Neural cell (in vitro differentiated cells): Measurements from ENCODE around the gene WDR38. TPM values are rescaled to one million over a fixed set of nuclear protein-coding genes. Genes with fewer than 3 reads are reported as not detected.
"Not testable (repeated sequence)": the region's sequence is repeated elsewhere in the genome, so short reads cannot be mapped to it uniquely, and the experiment has no call there.

Source experiments
- H2AFZ ChIP-seq: fragments of 200-600, 300-800 bp; sonication (generic), shearing (Covaris generic); 2 replicates; pipeline ENCODE4 v1.6.0; 2014; ENCODE audit warnings: low read depth, mild to moderate bottlenecking, antibody characterized with exemption, low read length, moderate library complexity
- H3F3A ChIP-seq: fragments of 200-600 bp; shearing (Covaris generic); 2 replicates; pipeline ENCODE4 v1.6.1; 2016; ENCODE audit warnings: mild to moderate bottlenecking, moderate library complexity, mixed read lengths, antibody characterized with exemption, low read length; ENCODE audit not compliant: insufficient read depth, poor library complexity, severe bottlenecking
- H3K27ac ChIP-seq: fragments of 200-600, 300-800 bp; sonication (generic), shearing (Covaris generic); 2 replicates; pipeline ENCODE4 v1.5.1; 2014; ENCODE audit warnings: mild to moderate bottlenecking, low read length, moderate library complexity
- H3K27me3 ChIP-seq: fragments of 300-800, 200-600 bp; sonication (generic), shearing (Covaris generic); 2 replicates; pipeline ENCODE4 v1.6.0; 2014; ENCODE audit warnings: mild to moderate bottlenecking, low read depth, low read length, moderate library complexity; ENCODE audit not compliant: insufficient read depth
- H3K36me3 ChIP-seq: fragments of 300-800, 200-600 bp; sonication (generic), shearing (Covaris generic); 2 replicates; pipeline ENCODE4 v1.5.1; 2014; ENCODE audit warnings: mild to moderate bottlenecking, antibody characterized with exemption, low read length, moderate library complexity; ENCODE audit not compliant: insufficient read depth
- H3K4me2 ChIP-seq: fragments of 300-800, 200-600 bp; sonication (generic), shearing (Covaris generic); 2 replicates; pipeline ENCODE4 v1.6.0; 2014; ENCODE audit warnings: mild to moderate bottlenecking, low read length
- H3K4me3 ChIP-seq: fragments of 300-800, 200-600 bp; sonication (generic), shearing (Covaris generic); 2 replicates; pipeline ENCODE4 v1.5.1; 2014; ENCODE audit warnings: mild to moderate bottlenecking, low read length, moderate library complexity
- H3K79me2 ChIP-seq: fragments of 200-600 bp; shearing (Covaris generic); replicated peaks from 2 replicates; pipeline ENCODE4 v1.6.0; 2014; ENCODE audit warnings: mild to moderate bottlenecking, low read length, moderate library complexity; ENCODE audit not compliant: insufficient read depth
- H3K9ac ChIP-seq: fragments of 300-800, 200-600 bp; sonication (generic), shearing (Covaris generic); 2 replicates; pipeline ENCODE4 v1.6.1; 2016; ENCODE audit warnings: mild to moderate bottlenecking, low read length, mixed read lengths
- H3K9me2 ChIP-seq: fragments of 200-600 bp; shearing (Covaris generic); 2 replicates; pipeline ENCODE4 v1.6.1; 2016; ENCODE audit warnings: mild to moderate bottlenecking, low read length, mixed read lengths; ENCODE audit not compliant: insufficient read depth
- H3K9me3 ChIP-seq: fragments of 200-600, 300-800 bp; sonication (generic), shearing (Covaris generic); 2 replicates; pipeline ENCODE4 v1.6.1; 2016; ENCODE audit warnings: mild to moderate bottlenecking, mixed run types, low read length, moderate library complexity, mixed read lengths
- H4K20me1 ChIP-seq: fragments of 200-600 bp; shearing (Covaris generic); 2 replicates; pipeline ENCODE4 v1.6.1; 2016; ENCODE audit warnings: mild to moderate bottlenecking, mixed run types; ENCODE audit not compliant: insufficient read depth
- EZH2 ChIP-seq: fragments of 200-600, 300-800 bp; shearing (Covaris generic), sonication (generic); IDR thresholded peaks from 2 replicates; pipeline ENCODE4 v1.6.1; 2014; ENCODE audit warnings: antibody characterized with exemption, low read length, borderline replicate concordance, mild to moderate bottlenecking; ENCODE audit not compliant: insufficient read depth, poor library complexity, severe bottlenecking
- MXI1 ChIP-seq: fragments of 450-650 bp; conservative IDR thresholded peaks from 2 replicates; pipeline ENCODE4 v1.6.1; 2014; ENCODE audit warnings: antibody characterized with exemption, mild to moderate bottlenecking; ENCODE audit not compliant: poor library complexity, severe bottlenecking
- POLR2AphosphoS5 ChIP-seq: IDR thresholded peaks from 2 replicates; pipeline ENCODE4 v1.6.1; 2012
- RAD21 ChIP-seq: fragments of 450-650 bp; conservative IDR thresholded peaks from 2 replicates; pipeline ENCODE4 v1.6.1; 2014; ENCODE audit warnings: antibody characterized with exemption, mild to moderate bottlenecking, moderate library complexity
- TAF1 ChIP-seq: IDR thresholded peaks from 2 replicates; pipeline ENCODE4 v1.6.1; 2012; ENCODE audit warnings: low read depth
- polyA plus RNA-seq: library from polyadenylated mRNA; depleted of rRNA; stranded (reverse); fragments of >200 nt; gene quantifications from 2 replicates; pipeline ENCODE4 v1.2.3, GENCODE V29; 2014
- TF ChIP-seq, protein P1 (sequence below): IDR thresholded peaks from 2 replicates; pipeline ENCODE4 v1.6.1; 2012; ENCODE audit warnings: borderline replicate concordance
- TF ChIP-seq, protein P2 (sequence below): fragments of 450-650 bp; IDR thresholded peaks from 2 replicates; pipeline ENCODE4 v1.5.1; 2014; ENCODE audit warnings: antibody characterized with exemption, mild to moderate bottlenecking, moderate library complexity; ENCODE audit not compliant: poor library complexity, severe bottlenecking

WDR38 gene
- polyA plus RNA-seq, 1 donor from 2014 or later: not detected

GRCh38 chr9:124834591-124834990 lies 18.7 kb upstream of the WDR38 start:
- no peak overlapping the region for H3K27ac ChIP-seq
- H4K20me1 ChIP-seq: no peaks in the 10 kb centered on the region
- H3K4me3 ChIP-seq: no peak overlapping the region
- H3K27me3 ChIP-seq: no peaks in the 10 kb centered on the region
- no peak overlapping the region for H2AFZ ChIP-seq
- H3K9ac ChIP-seq: no peak overlapping the region
- no peak for TF ChIP-seq RAD21
- no peak for TF ChIP-seq MXI1
- TF ChIP-seq TAF1: no peak
- TF ChIP-seq, protein P1, sequence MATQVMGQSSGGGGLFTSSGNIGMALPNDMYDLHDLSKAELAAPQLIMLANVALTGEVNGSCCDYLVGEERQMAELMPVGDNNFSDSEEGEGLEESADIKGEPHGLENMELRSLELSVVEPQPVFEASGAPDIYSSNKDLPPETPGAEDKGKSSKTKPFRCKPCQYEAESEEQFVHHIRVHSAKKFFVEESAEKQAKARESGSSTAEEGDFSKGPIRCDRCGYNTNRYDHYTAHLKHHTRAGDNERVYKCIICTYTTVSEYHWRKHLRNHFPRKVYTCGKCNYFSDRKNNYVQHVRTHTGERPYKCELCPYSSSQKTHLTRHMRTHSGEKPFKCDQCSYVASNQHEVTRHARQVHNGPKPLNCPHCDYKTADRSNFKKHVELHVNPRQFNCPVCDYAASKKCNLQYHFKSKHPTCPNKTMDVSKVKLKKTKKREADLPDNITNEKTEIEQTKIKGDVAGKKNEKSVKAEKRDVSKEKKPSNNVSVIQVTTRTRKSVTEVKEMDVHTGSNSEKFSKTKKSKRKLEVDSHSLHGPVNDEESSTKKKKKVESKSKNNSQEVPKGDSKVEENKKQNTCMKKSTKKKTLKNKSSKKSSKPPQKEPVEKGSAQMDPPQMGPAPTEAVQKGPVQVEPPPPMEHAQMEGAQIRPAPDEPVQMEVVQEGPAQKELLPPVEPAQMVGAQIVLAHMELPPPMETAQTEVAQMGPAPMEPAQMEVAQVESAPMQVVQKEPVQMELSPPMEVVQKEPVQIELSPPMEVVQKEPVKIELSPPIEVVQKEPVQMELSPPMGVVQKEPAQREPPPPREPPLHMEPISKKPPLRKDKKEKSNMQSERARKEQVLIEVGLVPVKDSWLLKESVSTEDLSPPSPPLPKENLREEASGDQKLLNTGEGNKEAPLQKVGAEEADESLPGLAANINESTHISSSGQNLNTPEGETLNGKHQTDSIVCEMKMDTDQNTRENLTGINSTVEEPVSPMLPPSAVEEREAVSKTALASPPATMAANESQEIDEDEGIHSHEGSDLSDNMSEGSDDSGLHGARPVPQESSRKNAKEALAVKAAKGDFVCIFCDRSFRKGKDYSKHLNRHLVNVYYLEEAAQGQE: no peak
- no peak overlapping the region for H3K4me2 ChIP-seq
- no peaks in the 10 kb centered on the region for H3K79me2 ChIP-seq
- H3K9me3 ChIP-seq: no peaks in the 10 kb centered on the region
- no peaks in the 10 kb centered on the region for H3K36me3 ChIP-seq
- H3K9me2 ChIP-seq: no peaks in the 10 kb centered on the region
- H3F3A ChIP-seq: no peaks in the 10 kb centered on the region

DNA sequence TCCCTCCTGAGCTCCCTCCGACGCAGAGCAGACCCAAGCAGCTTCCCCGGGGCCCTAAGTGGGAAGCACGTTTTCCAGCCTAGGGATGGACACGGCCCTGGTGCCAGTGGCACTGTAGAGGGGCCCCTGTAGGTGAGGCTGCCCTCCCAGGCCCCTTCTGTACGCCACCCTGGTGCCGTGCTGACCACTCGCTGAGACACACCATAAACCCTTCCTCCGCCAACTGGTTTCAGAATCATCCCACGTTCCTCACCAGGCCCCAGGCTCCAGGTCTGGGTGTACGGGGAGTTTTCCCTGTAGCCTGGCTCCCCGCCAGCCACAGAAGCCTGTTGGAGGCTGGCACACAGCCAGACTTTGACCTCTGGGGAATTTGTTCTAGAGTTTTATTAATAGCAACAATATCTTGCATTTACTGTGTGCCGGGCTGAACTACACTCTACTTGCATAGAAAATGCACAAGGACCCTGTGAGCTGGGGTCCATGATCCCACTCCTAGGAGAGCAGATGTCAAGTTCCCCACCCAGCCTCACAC lies 18.2 kb upstream of the WDR38 start:
- H3F3A ChIP-seq: no peaks in the 10 kb centered on the region
- no peak overlapping the region for H2AFZ ChIP-seq
- no peak overlapping the region for H3K9ac ChIP-seq
- H3K27me3 ChIP-seq: no peaks in the 10 kb centered on the region
- no peak overlapping the region for H3K4me2 ChIP-seq
- H3K79me2 ChIP-seq: no peaks in the 10 kb centered on the region
- no peaks in the 10 kb centered on the region for H3K9me2 ChIP-seq
- H3K4me3 ChIP-seq: no peak overlapping the region
- no peak overlapping the region for H3K27ac ChIP-seq
- H3K9me3 ChIP-seq: no peaks in the 10 kb centered on the region
- H3K36me3 ChIP-seq: no peaks in the 10 kb centered on the region
- TF ChIP-seq, protein P2, sequence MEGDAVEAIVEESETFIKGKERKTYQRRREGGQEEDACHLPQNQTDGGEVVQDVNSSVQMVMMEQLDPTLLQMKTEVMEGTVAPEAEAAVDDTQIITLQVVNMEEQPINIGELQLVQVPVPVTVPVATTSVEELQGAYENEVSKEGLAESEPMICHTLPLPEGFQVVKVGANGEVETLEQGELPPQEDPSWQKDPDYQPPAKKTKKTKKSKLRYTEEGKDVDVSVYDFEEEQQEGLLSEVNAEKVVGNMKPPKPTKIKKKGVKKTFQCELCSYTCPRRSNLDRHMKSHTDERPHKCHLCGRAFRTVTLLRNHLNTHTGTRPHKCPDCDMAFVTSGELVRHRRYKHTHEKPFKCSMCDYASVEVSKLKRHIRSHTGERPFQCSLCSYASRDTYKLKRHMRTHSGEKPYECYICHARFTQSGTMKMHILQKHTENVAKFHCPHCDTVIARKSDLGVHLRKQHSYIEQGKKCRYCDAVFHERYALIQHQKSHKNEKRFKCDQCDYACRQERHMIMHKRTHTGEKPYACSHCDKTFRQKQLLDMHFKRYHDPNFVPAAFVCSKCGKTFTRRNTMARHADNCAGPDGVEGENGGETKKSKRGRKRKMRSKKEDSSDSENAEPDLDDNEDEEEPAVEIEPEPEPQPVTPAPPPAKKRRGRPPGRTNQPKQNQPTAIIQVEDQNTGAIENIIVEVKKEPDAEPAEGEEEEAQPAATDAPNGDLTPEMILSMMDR: no peak
- TF ChIP-seq EZH2: no peak
- TF ChIP-seq POLR2AphosphoS5: no peak
- no peak for TF ChIP-seq MXI1
- TF ChIP-seq TAF1: no peak
- no peaks in the 10 kb centered on the region for H4K20me1 ChIP-seq

- H2AFZ ChIP-seq, H3K36me3 ChIP-seq, H3F3A ChIP-seq, H3K27ac ChIP-seq, H3K9me2 ChIP-seq, H3K9ac ChIP-seq, H3K9me3 ChIP-seq, H4K20me1 ChIP-seq, H3K4me3 ChIP-seq, H3K4me2 ChIP-seq, H3K79me2 ChIP-seq, H3K27me3 ChIP-seq: not testable (repeated sequence)
Observed at GRCh38 chr9:124838132-124838531, 15.1 kb upstream of the WDR38 start.

- H3F3A ChIP-seq, H3K36me3 ChIP-seq, H3K9me3 ChIP-seq, H3K27me3 ChIP-seq, H3K9ac ChIP-seq, H4K20me1 ChIP-seq, H3K9me2 ChIP-seq, H3K4me3 ChIP-seq, H2AFZ ChIP-seq, H3K79me2 ChIP-seq, H3K27ac ChIP-seq, H3K4me2 ChIP-seq: not testable (repeated sequence)
Observed at GRCh38 chr9:124838567-124839275, 14.5 kb upstream of the WDR38 start.
